B cell (primary cell): ENCODE measurements around the gene COL6A1.

Experiments
- CTCF ChIP-seq: fragments of 200-600 bp; IDR thresholded peaks from one replicate; pipeline ENCODE4 v1.8.0; 2022; ENCODE audit warnings: antibody characterized with exemption, mild to moderate bottlenecking
- EZH2 ChIP-seq: IDR thresholded peaks from 2 replicates; pipeline ENCODE4 v1.6.1; 2012; ENCODE audit warnings: borderline replicate concordance, low read depth, mild to moderate bottlenecking, moderate library complexity, low read length; ENCODE audit not compliant: insufficient read depth, poor library complexity, severe bottlenecking

GRCh38 chr21:45974073-45975019 is 7.2 kb upstream of the COL6A1 start:
- TF ChIP-seq CTCF (no peak), EZH2 (no peak)
